ENCODE results near the gene PTPRE. TPM values are rescaled to one million over a fixed set of nuclear protein-coding genes. Genes with fewer than 3 reads are reported as not detected.

Gene PTPRE
- total RNA-seq, 1 donor from 2014 or later = 0.21 TPM

GRCh38 chr10:127976701-127977356 lies 69.9 kb downstream of the PTPRE start:
- no peaks in the 10 kb centered on the region for H3K9me3 ChIP-seq (ENCODE audit: low read depth)
- no peaks in the 10 kb centered on the region for H4K20me1 ChIP-seq (ENCODE audit: low read depth)
- H3K4me3 Mint-ChIP-seq = no peak overlapping the region
- DNase-seq (ENCODE audit: low spot score) = no peak
- no peaks in the 10 kb centered on the region for H3F3A ChIP-seq (ENCODE audit: low read depth)
- H2AFZ ChIP-seq (replicated peaks) = no peak overlapping the region
- no peak overlapping the region for H3K4me2 ChIP-seq
- no peak overlapping the region for H3K4me3 ChIP-seq
- no peaks in the 10 kb centered on the region for H3K4me1 ChIP-seq
- H3K36me3 Mint-ChIP-seq = no peaks in the 10 kb centered on the region
- H3K27me3 Mint-ChIP-seq (ENCODE audit: insufficient read depth, low read depth) = peaks cover 4% of the 10 kb centered on the region
- no peak for TF ChIP-seq EZH2 (IDR thresholded peaks at IDR 0.05)
- no peak for TF ChIP-seq EZH2phosphoT487 (IDR thresholded peaks at IDR 0.05)
- no peak for TF ChIP-seq CTCF (IDR thresholded peaks at IDR 0.05)
- H3K36me3 ChIP-seq = no peaks in the 10 kb centered on the region
- H3K9ac ChIP-seq = no peak overlapping the region
- peaks cover 27% of the 10 kb centered on the region for H3K4me1 Mint-ChIP-seq
- H3K27me3 ChIP-seq = peaks cover 6% of the 10 kb centered on the region
- no peaks in the 10 kb centered on the region for H3K79me2 ChIP-seq (ENCODE audit: low read depth)
- H3K27ac Mint-ChIP-seq = no peak overlapping the region
- H3K27ac ChIP-seq = no peak overlapping the region
- H3K9me3 Mint-ChIP-seq = peaks cover 7% of the 10 kb centered on the region

- Histone ChIP-seq H3K9me3 (ENCODE audit: low read depth) (no peaks in the 10 kb centered on the region), H3K4me3 (no peak overlapping the region), H3K4me1 (no peaks in the 10 kb centered on the region), H3K27ac (no peak overlapping the region), H4K20me1 (ENCODE audit: low read depth) (no peaks in the 10 kb centered on the region), H3K27me3 (peaks cover 6% of the 10 kb centered on the region), H3K9ac (no peak overlapping the region), H3K79me2 (ENCODE audit: low read depth) (no peaks in the 10 kb centered on the region), H2AFZ (replicated peaks) (no peak overlapping the region), H3K36me3 (no peaks in the 10 kb centered on the region), H3K4me2 (no peak overlapping the region), H3F3A (ENCODE audit: low read depth) (no peaks in the 10 kb centered on the region)
- Mint-ChIP-seq H3K27ac (no peak overlapping the region), H3K36me3 (no peaks in the 10 kb centered on the region), H3K27me3 (ENCODE audit: insufficient read depth, low read depth) (peaks cover 4% of the 10 kb centered on the region), H3K4me1 (peaks cover 27% of the 10 kb centered on the region), H3K9me3 (peaks cover 7% of the 10 kb centered on the region), H3K4me3 (no peak overlapping the region)
- DNase-seq (ENCODE audit: low spot score) = no peak
- TF ChIP-seq EZH2phosphoT487 (IDR thresholded peaks at IDR 0.05) (no peak), EZH2 (IDR thresholded peaks at IDR 0.05) (no peak), CTCF (IDR thresholded peaks at IDR 0.05) (no peak)
Measured at GRCh38 chr10:127977357-127978009, 70.6 kb downstream of the PTPRE start.

- Mint-ChIP-seq H3K27me3 (ENCODE audit: insufficient read depth, low read depth) (peaks cover 4% of the 10 kb centered on the region), H3K4me3 (no peak overlapping the region), H3K27ac (no peak overlapping the region), H3K36me3 (no peaks in the 10 kb centered on the region), H3K9me3 (peaks cover 7% of the 10 kb centered on the region), H3K4me1 (peaks cover 27% of the 10 kb centered on the region)
- no peak overlapping the region for H3K9ac ChIP-seq
- peaks cover 6% of the 10 kb centered on the region for H3K27me3 ChIP-seq
- no peak overlapping the region for H3K4me2 ChIP-seq
- H3K9me3 ChIP-seq (ENCODE audit: low read depth) = no peaks in the 10 kb centered on the region
- no peak for DNase-seq (ENCODE audit: low spot score)
- no peaks in the 10 kb centered on the region for H3F3A ChIP-seq (ENCODE audit: low read depth)
- TF ChIP-seq EZH2 (IDR thresholded peaks at IDR 0.05) = no peak
- TF ChIP-seq EZH2phosphoT487 (IDR thresholded peaks at IDR 0.05) = no peak
- TF ChIP-seq CTCF (IDR thresholded peaks at IDR 0.05) = no peak
- no peaks in the 10 kb centered on the region for H4K20me1 ChIP-seq (ENCODE audit: low read depth)
- no peaks in the 10 kb centered on the region for H3K36me3 ChIP-seq
- no peaks in the 10 kb centered on the region for H3K79me2 ChIP-seq (ENCODE audit: low read depth)
- H3K4me1 ChIP-seq = no peaks in the 10 kb centered on the region
- no peak overlapping the region for H2AFZ ChIP-seq (replicated peaks)
- H3K27ac ChIP-seq = no peak overlapping the region
- no peak overlapping the region for H3K4me3 ChIP-seq
Measured at GRCh38 chr10:127978481-127978880, 71.6 kb downstream of the PTPRE start.

Measured in neural progenitor cell (in vitro differentiated cells).